Hypothalamus (tissue), 51 donors: Measurements from ENCODE around the gene HDAC10.

Source experiments
- DNase-seq, 51 donors: peaks; one replicate each; lab custom pipeline; 2025; lab: John Stamatoyannopoulos, UW

HDAC10 gene, protein sequence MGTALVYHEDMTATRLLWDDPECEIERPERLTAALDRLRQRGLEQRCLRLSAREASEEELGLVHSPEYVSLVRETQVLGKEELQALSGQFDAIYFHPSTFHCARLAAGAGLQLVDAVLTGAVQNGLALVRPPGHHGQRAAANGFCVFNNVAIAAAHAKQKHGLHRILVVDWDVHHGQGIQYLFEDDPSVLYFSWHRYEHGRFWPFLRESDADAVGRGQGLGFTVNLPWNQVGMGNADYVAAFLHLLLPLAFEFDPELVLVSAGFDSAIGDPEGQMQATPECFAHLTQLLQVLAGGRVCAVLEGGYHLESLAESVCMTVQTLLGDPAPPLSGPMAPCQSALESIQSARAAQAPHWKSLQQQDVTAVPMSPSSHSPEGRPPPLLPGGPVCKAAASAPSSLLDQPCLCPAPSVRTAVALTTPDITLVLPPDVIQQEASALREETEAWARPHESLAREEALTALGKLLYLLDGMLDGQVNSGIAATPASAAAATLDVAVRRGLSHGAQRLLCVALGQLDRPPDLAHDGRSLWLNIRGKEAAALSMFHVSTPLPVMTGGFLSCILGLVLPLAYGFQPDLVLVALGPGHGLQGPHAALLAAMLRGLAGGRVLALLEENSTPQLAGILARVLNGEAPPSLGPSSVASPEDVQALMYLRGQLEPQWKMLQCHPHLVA

GRCh38 chr22:50250555-50251476 lies at the start of gene HDAC10:
Gene HDAC10, minus strand, starts transcription at chr22:50251265. Its CDS starts 233 bp downstream, at chr22:50251032.
- DNase-seq: peak in 18 of 51 donors; percentile 17 to 58 (median 36)

GRCh38 chr22:50300620-50301257 lies 49.7 kb upstream of the HDAC10 start:
- DNase-seq: no peak

DNA sequence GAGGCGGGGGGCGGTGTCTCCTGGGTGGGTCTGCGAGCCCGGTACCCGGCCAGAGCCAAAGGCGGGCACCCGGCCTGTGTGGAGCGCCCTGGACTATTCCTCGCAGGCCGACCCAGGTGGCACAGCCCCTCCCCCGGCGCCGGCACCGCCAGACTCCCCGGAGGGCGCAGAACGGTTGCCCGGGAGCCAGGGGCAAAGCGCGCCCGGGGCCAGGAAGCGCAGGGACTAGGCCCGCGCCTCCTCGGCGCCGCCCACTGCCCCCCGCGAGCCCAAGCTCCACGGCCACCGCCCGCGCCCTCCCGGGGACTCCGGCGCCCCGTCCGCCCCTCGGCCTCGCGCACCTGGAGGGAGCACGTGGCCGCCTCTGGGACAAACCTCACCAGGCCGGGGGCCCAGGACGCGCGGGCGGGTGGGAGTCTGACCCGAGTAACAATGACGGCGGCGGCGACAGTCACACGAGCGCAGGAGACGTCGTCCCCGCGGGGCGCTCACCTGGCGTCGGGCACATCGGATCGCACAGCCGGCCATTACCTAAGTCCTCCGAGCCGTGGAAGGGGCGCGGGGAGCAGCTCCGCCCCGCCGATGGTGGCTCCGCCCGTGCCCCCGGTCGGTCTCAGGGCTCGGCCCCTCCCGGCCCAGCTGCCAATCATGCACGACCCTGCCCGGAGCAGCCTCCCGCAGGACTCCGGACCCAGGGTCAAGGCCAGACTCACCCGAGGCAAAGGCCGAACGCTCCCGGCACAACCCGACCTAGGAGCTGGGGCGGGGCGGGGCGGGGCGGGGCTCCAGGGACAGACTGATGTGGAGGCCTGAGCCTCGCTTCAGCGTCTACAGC lies 48.9 kb upstream of the HDAC10 start:
- peak in 2 of 51 donors; percentile 5 to 16 for DNase-seq

GRCh38 chr22:50298937-50299784 lies 48.1 kb upstream of the HDAC10 start:
- DNase-seq: peak in 9 of 51 donors; percentile 19 to 39 (median 25)

DNA sequence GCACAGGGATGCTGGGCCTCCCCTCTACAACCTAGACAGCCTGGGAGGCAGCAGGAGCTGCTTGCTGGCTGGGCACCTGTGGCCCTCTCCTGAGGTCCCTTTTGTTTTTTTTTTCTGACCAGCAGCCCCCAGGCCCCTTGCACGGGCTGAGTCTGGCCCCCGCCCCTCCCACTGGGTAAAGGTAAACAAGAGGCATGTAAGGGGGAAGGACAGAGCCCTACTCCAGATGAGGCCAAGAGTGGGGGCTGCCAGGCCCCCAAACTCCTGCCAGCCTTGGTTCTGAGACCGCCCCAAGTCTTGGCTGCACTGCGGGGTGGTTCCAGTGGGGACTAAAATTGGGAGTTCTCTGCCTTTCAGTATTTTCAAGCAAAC lies 47.2 kb upstream of the HDAC10 start:
- no peak for DNase-seq

DNA sequence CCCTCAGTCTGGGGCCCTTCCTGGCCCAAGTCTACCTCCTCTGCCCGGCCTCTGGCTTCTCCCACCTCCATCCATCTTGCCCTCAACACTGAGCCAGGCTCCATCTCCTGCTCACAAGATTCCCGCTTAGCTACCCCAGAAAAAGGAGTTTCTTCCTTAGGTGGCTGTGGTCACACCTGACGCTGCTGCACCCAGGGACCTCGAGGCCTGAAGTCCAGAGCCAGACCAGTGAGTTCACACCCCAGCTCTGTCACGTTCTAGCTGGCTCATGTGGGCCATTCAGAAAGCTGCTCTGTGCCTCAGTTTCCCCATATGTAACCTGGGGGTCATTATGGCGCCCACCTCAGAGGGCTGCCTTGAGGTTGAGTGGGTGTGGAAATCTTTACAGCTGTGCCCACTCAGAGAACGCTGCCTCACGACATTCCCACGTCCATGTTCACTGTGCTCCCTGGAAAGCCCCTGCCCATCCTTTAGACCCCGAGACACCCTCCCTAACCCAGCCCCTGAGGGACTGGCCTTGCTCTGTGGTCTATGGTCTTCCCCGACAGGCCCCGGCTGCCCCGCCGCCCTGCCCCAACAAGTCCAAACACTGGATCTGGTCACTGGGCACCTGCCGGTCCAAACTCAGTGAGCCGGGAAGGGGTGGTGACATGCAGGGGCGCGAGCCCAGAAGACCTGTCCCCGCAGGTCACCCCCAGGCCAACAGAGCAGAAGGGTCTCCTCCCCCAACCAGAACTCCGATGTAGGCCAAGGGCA lies 46.6 kb upstream of the HDAC10 start:
- DNase-seq: no peak

GRCh38 chr22:50296658-50297490 lies 45.8 kb upstream of the HDAC10 start:
- DNase-seq: no peak

DNA sequence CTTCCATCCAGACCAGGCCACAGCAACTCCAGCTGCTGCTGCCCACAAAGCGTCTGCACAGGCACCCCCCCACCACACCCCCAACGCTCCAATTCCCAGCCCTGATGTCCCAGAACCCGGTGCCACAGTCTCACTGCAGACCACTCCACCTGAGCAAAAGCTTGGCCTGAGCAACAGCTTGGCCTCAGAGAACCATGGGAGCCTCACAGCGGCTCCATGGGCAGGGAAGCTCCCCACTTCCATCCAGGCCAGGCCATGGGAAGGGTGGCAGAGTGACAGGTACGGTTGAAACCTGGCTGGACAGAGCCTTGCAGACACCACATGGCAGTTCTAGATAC lies 43.2 kb upstream of the HDAC10 start:
- DNase-seq: no peak

DNA sequence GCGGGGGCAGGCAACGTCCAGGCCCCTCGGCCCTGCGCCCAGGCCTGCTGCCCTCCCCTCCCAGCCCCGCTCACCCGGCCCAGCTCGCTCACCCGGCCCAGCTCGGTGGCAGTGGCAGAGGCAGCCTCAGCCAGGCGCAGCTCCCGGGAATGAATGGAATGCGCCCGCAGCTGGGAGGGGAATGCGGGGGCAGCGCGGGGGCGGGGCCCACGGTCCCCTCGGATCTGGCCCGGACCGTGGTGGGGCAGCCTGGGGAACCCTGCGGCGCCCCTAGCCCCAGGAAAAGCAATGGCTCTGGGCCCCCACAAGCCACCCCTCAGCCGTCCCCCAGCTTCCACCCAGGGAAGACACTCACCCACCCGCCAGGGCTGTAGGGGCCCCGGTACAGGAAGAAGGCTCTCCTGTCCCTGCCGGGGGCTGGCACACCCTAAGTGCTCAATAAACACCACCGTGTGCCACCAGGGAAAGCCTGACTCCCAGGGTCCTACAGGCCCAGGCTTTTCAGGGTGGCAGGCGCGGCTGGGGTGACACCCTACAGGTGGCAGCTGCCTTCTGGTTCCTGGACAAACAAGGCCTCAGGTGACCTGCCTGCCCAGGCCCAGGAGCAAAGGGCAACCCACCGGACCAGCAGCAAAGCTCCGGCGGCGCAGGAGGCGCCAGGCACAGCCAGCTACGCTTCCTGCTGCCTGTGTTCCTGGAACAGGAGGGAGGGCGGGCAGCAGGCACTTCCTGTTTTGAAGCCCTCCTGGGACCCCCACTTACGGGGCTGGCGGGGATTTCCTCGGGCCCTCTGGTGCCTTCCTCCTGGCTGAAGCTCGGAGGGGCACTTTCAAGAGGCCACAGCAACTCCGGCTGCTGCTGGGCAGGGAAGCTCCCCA lies 42.6 kb upstream of the HDAC10 start:
- DNase-seq: peak in 20 of 51 donors; percentile 28 to 74 (median 50)

- peak in 2 of 51 donors; percentile 37 to 68 for DNase-seq
These were observed 41.8 kb upstream of the HDAC10 start for GRCh38 chr22:50292643-50293440.

DNA sequence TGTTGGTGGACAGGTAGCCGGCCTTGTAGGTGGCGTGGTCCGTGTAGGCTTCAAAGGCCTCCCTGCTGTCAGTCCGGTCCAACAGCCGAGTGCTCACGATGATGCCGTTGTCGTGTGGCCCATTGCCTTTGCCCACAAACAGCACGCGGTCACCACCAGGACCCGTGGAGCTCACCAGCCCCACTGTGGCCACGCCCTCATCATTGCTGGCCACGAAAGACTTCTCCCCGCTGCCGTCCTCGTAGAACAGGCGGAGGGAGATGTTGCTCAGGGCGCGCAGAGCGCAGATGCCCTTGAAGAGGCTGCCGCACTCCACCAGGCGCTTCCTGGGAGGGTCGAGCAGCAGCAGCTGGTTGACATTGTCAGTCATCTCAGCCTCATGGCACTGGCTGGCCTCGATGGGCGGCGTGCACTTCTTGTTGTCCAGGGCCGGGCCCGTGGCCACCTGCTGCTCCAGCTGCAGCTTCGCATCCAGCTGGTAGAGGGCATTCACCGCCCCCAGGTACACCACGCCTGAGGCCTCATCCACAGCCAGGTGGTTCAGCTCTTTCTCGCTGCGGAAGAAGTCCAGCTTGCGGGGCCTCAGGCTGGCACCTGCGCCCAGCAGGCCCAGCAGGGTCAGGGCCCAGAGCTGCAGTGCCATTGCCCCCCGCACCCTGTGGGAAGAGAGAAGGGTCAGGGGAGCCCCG lies 39.0 kb upstream of the HDAC10 start:
- DNase-seq: no peak

GRCh38 chr22:50289151-50289941 lies 38.3 kb upstream of the HDAC10 start:
- DNase-seq: no peak

DNA sequence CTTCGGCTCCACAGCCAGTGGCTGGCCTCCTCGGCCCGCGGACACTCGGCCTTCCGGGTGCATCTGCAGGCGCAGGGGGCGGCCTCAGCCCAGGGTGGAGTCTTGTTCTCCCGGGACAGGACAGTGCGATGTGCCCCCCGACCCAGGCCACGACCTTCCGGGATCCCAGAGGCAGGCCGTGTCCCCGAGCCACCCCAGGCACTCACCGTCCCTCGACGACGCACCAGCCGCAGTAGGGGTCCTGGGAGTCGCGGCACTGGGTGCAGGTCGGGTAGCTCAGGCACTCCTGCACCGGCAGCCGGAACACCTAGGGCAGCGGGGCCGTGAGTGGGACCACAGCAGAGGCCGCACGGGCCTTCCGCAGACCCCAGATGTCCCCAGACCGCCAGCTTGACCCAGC lies 36.7 kb upstream of the HDAC10 start:
- no peak for DNase-seq
